WTC11 (cell line): ENCODE measurements around the gene MCOLN1. TPM values are rescaled to one million over a fixed set of nuclear protein-coding genes. Genes with fewer than 3 reads are reported as not detected.

Experiments
- ATAC-seq: fragments of 200-7000 bp; cut with Tn5 transposase; 2 replicates; pipeline ENCODE4 v1.10.0; 2021; ENCODE audit warnings: mild to moderate bottlenecking, moderate library complexity
- CTCF ChIA-PET: fragments of 300-600 bp; sonication (Branson Sonifier 250); formaldehyde crosslinking; loops from one replicate; lab custom pipeline; 2021; ENCODE audit warnings: antibody characterized with exemption; lab: Charles Lee
- POLR2A ChIA-PET: fragments of 350-600 bp; sonication (Branson Sonifier 250); formaldehyde crosslinking; loops from one replicate; lab custom pipeline; 2021; ENCODE audit warnings: antibody characterized with exemption; lab: Charles Lee
- DNase-seq: peaks from one replicate; pipeline ENCODE4 v3.0.0; 2021; ENCODE audit warnings: low spot score
- H3K27ac Mint-ChIP-seq: 2 replicates; pipeline ENCODE4 v1.8.0; 2021; ENCODE audit warnings: mixed read lengths
- H3K27me3 Mint-ChIP-seq: 2 replicates; pipeline ENCODE4 v1.8.0; 2021; ENCODE audit warnings: low read depth, mild to moderate bottlenecking, moderate library complexity, mixed read lengths
- H3K36me3 Mint-ChIP-seq: 2 replicates; pipeline ENCODE4 v1.8.0; 2021; ENCODE audit warnings: mixed read lengths
- H3K4me1 Mint-ChIP-seq: 2 replicates; pipeline ENCODE4 v1.8.0; 2022; ENCODE audit warnings: mixed read lengths
- H3K4me3 Mint-ChIP-seq: 2 replicates; pipeline ENCODE4 v1.8.0; 2021; ENCODE audit warnings: mild to moderate bottlenecking, moderate library complexity, mixed read lengths
- H3K9me3 Mint-ChIP-seq: 2 replicates; pipeline ENCODE4 v1.8.0; 2021; ENCODE audit warnings: mixed read lengths
- ATF2 ChIP-seq: sonication (generic); formaldehyde crosslinking; IDR thresholded peaks from 2 replicates; pipeline ENCODE4 v1.8.1; 2022; ENCODE audit warnings: low read depth, missing genetic modification reagents, borderline replicate concordance
- ATF3 ChIP-seq: sonication (generic); formaldehyde crosslinking; conservative IDR thresholded peaks from 2 replicates; pipeline ENCODE4 v1.8.1; 2022; ENCODE audit warnings: mild to moderate bottlenecking, missing genetic modification reagents
- CREM ChIP-seq: sonication (generic); formaldehyde crosslinking; IDR thresholded peaks from 2 replicates; pipeline ENCODE4 v1.8.1; 2022; ENCODE audit warnings: mild to moderate bottlenecking, missing genetic modification reagents, moderate library complexity
- E2F1 ChIP-seq: sonication (generic); formaldehyde crosslinking; IDR thresholded peaks from 2 replicates; pipeline ENCODE4 v1.8.0; 2022; ENCODE audit warnings: mild to moderate bottlenecking, missing genetic modification reagents
- E2F4 ChIP-seq: sonication (generic); formaldehyde crosslinking; IDR thresholded peaks from 2 replicates; pipeline ENCODE4 v1.8.1; 2022; ENCODE audit warnings: low read depth, mild to moderate bottlenecking, moderate library complexity, missing genetic modification reagents, borderline replicate concordance
- FOXJ3 ChIP-seq: sonication (generic); formaldehyde crosslinking; IDR thresholded peaks from 2 replicates; pipeline ENCODE4 v1.9.0; 2021; ENCODE audit warnings: missing genetic modification reagents, mild to moderate bottlenecking, borderline replicate concordance
- GABPB1 ChIP-seq: sonication (generic); formaldehyde crosslinking; IDR thresholded peaks from 2 replicates; pipeline ENCODE4 v1.8.1; 2023; ENCODE audit warnings: mild to moderate bottlenecking, missing genetic modification reagents
- GRHL2 ChIP-seq: fragments of 250-450 bp; sonication (Bioruptor Pico); IDR thresholded peaks from 2 replicates; pipeline ENCODE4 v1.8.0; 2022; ENCODE audit warnings: mild to moderate bottlenecking, moderate library complexity; ENCODE audit not compliant: insufficient replicate concordance, severe bottlenecking
- IRF2 ChIP-seq: sonication (generic); formaldehyde crosslinking; IDR thresholded peaks from 2 replicates; pipeline ENCODE4 v1.8.0; 2022; ENCODE audit warnings: low read depth, missing genetic modification reagents, borderline replicate concordance
- JAZF1 ChIP-seq: fragments of 250-450 bp; sonication (Bioruptor Pico); IDR thresholded peaks from 2 replicates; pipeline ENCODE4 v1.9.0; 2021; ENCODE audit warnings: moderate library complexity, mild to moderate bottlenecking, inconsistent platforms
- JUN ChIP-seq: sonication (generic); formaldehyde crosslinking; IDR thresholded peaks from 2 replicates; pipeline ENCODE4 v1.8.0; 2023; ENCODE audit warnings: mild to moderate bottlenecking, missing genetic modification reagents
- KAT7 ChIP-seq: sonication (generic); formaldehyde crosslinking; IDR thresholded peaks from 2 replicates; pipeline ENCODE4 v1.8.1; 2023; ENCODE audit warnings: missing genetic modification reagents, mild to moderate bottlenecking, borderline replicate concordance
- MXD4 ChIP-seq: fragments of 250-450 bp; sonication (Bioruptor Pico); IDR thresholded peaks from 2 replicates; pipeline ENCODE4 v1.8.0; 2021; ENCODE audit warnings: mild to moderate bottlenecking, moderate library complexity, borderline replicate concordance
- RORB ChIP-seq: fragments of 250-450 bp; sonication (Bioruptor Pico); IDR thresholded peaks from 2 replicates; pipeline ENCODE4 v1.9.0; 2021; ENCODE audit warnings: mild to moderate bottlenecking
- SMAD3 ChIP-seq: sonication (generic); formaldehyde crosslinking; IDR thresholded peaks from 2 replicates; pipeline ENCODE4 v1.8.0; 2022; ENCODE audit warnings: missing genetic modification reagents, mild to moderate bottlenecking, borderline replicate concordance
- SOX15 ChIP-seq: fragments of 250-450 bp; sonication (Bioruptor Pico); IDR thresholded peaks from 2 replicates; pipeline ENCODE4 v1.9.0; 2021; ENCODE audit warnings: mild to moderate bottlenecking
- STAT6 ChIP-seq: sonication (generic); formaldehyde crosslinking; conservative IDR thresholded peaks from 2 replicates; pipeline ENCODE4 v1.8.1; 2023; ENCODE audit warnings: mild to moderate bottlenecking, low read depth, missing genetic modification reagents, moderate library complexity
- TEAD4 ChIP-seq: sonication (generic); formaldehyde crosslinking; IDR thresholded peaks from 2 replicates; pipeline ENCODE4 v1.8.0; 2022; ENCODE audit warnings: mild to moderate bottlenecking, missing genetic modification reagents
- ZBTB21 ChIP-seq: sonication (generic); formaldehyde crosslinking; IDR thresholded peaks from 2 replicates; pipeline ENCODE4 v1.8.1; 2023; ENCODE audit warnings: mild to moderate bottlenecking, missing genetic modification reagents, borderline replicate concordance
- ZNF263 ChIP-seq: sonication (generic); formaldehyde crosslinking; IDR thresholded peaks from 2 replicates; pipeline ENCODE4 v1.8.1; 2022; ENCODE audit warnings: low read depth, mild to moderate bottlenecking, moderate library complexity, missing genetic modification reagents
- ZNF317 ChIP-seq: sonication (generic); formaldehyde crosslinking; IDR thresholded peaks from 2 replicates; pipeline ENCODE4 v1.8.1; 2023; ENCODE audit warnings: low read depth, mild to moderate bottlenecking, moderate library complexity, missing genetic modification reagents, borderline replicate concordance
- ZNF396 ChIP-seq: fragments of 250-450 bp; sonication (Bioruptor Pico); IDR thresholded peaks from 2 replicates; pipeline ENCODE4 v1.8.0; 2021; ENCODE audit warnings: mild to moderate bottlenecking, moderate library complexity, borderline replicate concordance
- ZNF416 ChIP-seq: fragments of 250-450 bp; sonication (Bioruptor Pico); IDR thresholded peaks from 2 replicates; pipeline ENCODE4 v1.9.0; 2021; ENCODE audit warnings: mild to moderate bottlenecking, inconsistent platforms
- ZNF425 ChIP-seq: fragments of 250-450 bp; sonication (Bioruptor Pico); conservative IDR thresholded peaks from 2 replicates; pipeline ENCODE4 v1.9.0; 2021; ENCODE audit warnings: mild to moderate bottlenecking
- total RNA-seq: library from RNA; stranded (reverse); gene quantifications from 3 replicates; pipeline ENCODE4 v1.2.3, GENCODE V29; 2021

The MCOLN1 gene
- total RNA-seq, 1 experiment from 2014 or later: 19.7 TPM

- DNase-seq (no peak), ATAC-seq (no peak)
- no peaks in the 10 kb centered on the region for H3K27me3 Mint-ChIP-seq
- CTCF ChIA-PET: no interaction called here
- no peak overlapping the region for H3K27ac Mint-ChIP-seq
- no peaks in the 10 kb centered on the region for H3K9me3 Mint-ChIP-seq
- POLR2A ChIA-PET: interaction anchor here (0.5 kb wide), 1 partner anchor 132 kb away, joined by 3 read pairs; no protein-coding TSS in a partner anchor
- no peak overlapping the region for H3K4me3 Mint-ChIP-seq
- H3K36me3 Mint-ChIP-seq: peaks cover 5% of the 10 kb centered on the region; the same call in 1 of the 2 replicates
- H3K4me1 Mint-ChIP-seq: no peaks in the 10 kb centered on the region
- TF ChIP-seq STAT6 (CRISPR knock-in tag): no peak
- no peak for TF ChIP-seq GRHL2
- TF ChIP-seq ZNF396: no peak
- TF ChIP-seq SOX15 (CRISPR knock-in tag): no peak
- no peak for TF ChIP-seq E2F1 (CRISPR knock-in tag)
- TF ChIP-seq GABPB1 (CRISPR knock-in tag): no peak
- no peak for TF ChIP-seq FOXJ3 (CRISPR knock-in tag)
- TF ChIP-seq ATF2 (CRISPR knock-in tag): no peak
- TF ChIP-seq JAZF1: no peak
- TF ChIP-seq CREM (CRISPR knock-in tag): no peak
These were observed 5.7 kb downstream of the MCOLN1 start for GRCh38 chr19:7528192-7528519.

- no peaks in the 10 kb centered on the region for H3K27me3 Mint-ChIP-seq
- H3K4me3 Mint-ChIP-seq: no peak overlapping the region
- CTCF ChIA-PET: no interaction called here
- DNase-seq: no peak
- no peaks in the 10 kb centered on the region for H3K9me3 Mint-ChIP-seq
- H3K27ac Mint-ChIP-seq: no peak overlapping the region
- peaks cover 5% of the 10 kb centered on the region; the same call in 1 of the 2 replicates for H3K36me3 Mint-ChIP-seq
- TF ChIP-seq SMAD3 (CRISPR knock-in tag) (no peak), ZNF263 (CRISPR knock-in tag) (no peak), KAT7 (no peak), RORB (CRISPR knock-in tag) (no peak), JUN (CRISPR knock-in tag) (no peak), ZNF317 (CRISPR knock-in tag) (no peak), IRF2 (CRISPR knock-in tag) (no peak), ZBTB21 (CRISPR knock-in tag) (no peak), ATF3 (CRISPR knock-in tag) (no peak), TEAD4 (CRISPR knock-in tag) (no peak), E2F4 (CRISPR knock-in tag) (no peak), MXD4 (CRISPR knock-in tag) (no peak), ZNF416 (CRISPR knock-in tag) (no peak), ZNF425 (no peak), ZNF396 (no peak)
- no peak for ATAC-seq
- POLR2A ChIA-PET: no interaction called here
- no peaks in the 10 kb centered on the region for H3K4me1 Mint-ChIP-seq
These were observed 6.3 kb downstream of the MCOLN1 start for GRCh38 chr19:7528522-7529245.
